Right renal pelvis (tissue), 4 donors: ENCODE results near the gene SOWAHB. TPM values are rescaled to one million over a fixed set of nuclear protein-coding genes. Genes with fewer than 3 reads are reported as not detected.

Experiments used
- DNase-seq, 4 donors: peaks; one replicate each; pipeline ENCODE4 v3.0.0-alpha.2; 2013; ENCODE audit warnings: low read depth in 4 of 4, low spot score in 3 of 4, missing footprints in 1 of 4
- polyA plus RNA-seq, 4 donors: library from polyadenylated mRNA; unstranded; fragments of 120-200 nt; gene quantifications; one replicate each; pipeline ENCODE4 v1.2.1, GENCODE V29; 2013; ENCODE audit not compliant: insufficient read length in 4 of 4

SOWAHB gene
- polyA plus RNA-seq, 4 donors: 4.6 to 6.3 (median 5.4) TPM

- peak in 2 of 4 donors; percentile 50 to 55 for DNase-seq
These were observed 41.5 kb downstream of the SOWAHB start for GRCh38 chr4:76856243-76857073.

GRCh38 chr4:76854858-76855257 is 43.1 kb downstream of the SOWAHB start:
- no peak for DNase-seq

- no peak for DNase-seq
These were observed 46.6 kb downstream of the SOWAHB start for GRCh38 chr4:76851375-76851774.

GRCh38 chr4:76850010-76850441 is 47.9 kb downstream of the SOWAHB start:
- no peak for DNase-seq

Other genes with a start within 250 kb of the SOWAHB start
- gene SEPTIN11, start 51.6 kb upstream of the SOWAHB start, polyA plus RNA-seq: 100 to 1,000 TPM; 234 to 299 (median 271) TPM
- 100 to 1,000 TPM; 385 to 433 (median 387) TPM for gene CCNI, start 177.8 kb upstream of the SOWAHB start, polyA plus RNA-seq